Karpas-422 (cell line): Measurements from ENCODE around the gene LPP. TPM values are rescaled to one million over a fixed set of nuclear protein-coding genes. Genes with fewer than 3 reads are reported as not detected.

Experiments used
- DNase-seq: peaks from one replicate; pipeline ENCODE4 v3.0.0-alpha.2; 2015
- H2AFZ ChIP-seq: fragments of 200-600 bp; sonication (generic); 2 replicates; pipeline ENCODE4 v1.6.1; 2014; ENCODE audit warnings: antibody characterized with exemption, low read length, mixed read lengths
- H3K27ac ChIP-seq: fragments of 200-600 bp; sonication (generic); 2 replicates; pipeline ENCODE4 v1.5.1; 2014; ENCODE audit warnings: mild to moderate bottlenecking, low read length, moderate library complexity
- H3K27me3 ChIP-seq: fragments of 200-600 bp; sonication (generic); 2 replicates; pipeline ENCODE4 v1.6.1; 2014; ENCODE audit warnings: low read length, mixed read lengths
- H3K36me3 ChIP-seq: fragments of 200-600 bp; sonication (generic); 2 replicates; pipeline ENCODE4 v1.6.1; 2014; ENCODE audit warnings: low read length, mixed read lengths; ENCODE audit not compliant: insufficient read depth
- H3K4me1 ChIP-seq: fragments of 200-600 bp; sonication (generic); 2 replicates; pipeline ENCODE4 v1.6.1; 2014; ENCODE audit warnings: mild to moderate bottlenecking, low read length, mixed read lengths
- H3K4me2 ChIP-seq: fragments of 200-600 bp; sonication (generic); 2 replicates; pipeline ENCODE4 v1.6.1; 2014; ENCODE audit warnings: low read length, low read depth, mild to moderate bottlenecking; ENCODE audit not compliant: poor library complexity, severe bottlenecking
- H3K4me3 ChIP-seq: fragments of 200-600 bp; sonication (generic); 2 replicates; pipeline ENCODE4 v1.5.1; 2014; ENCODE audit warnings: mild to moderate bottlenecking, antibody characterized with exemption, low read length, mixed read lengths
- H3K79me2 ChIP-seq: fragments of 200-600 bp; sonication (generic); 2 replicates; pipeline ENCODE4 v1.6.1; 2014; ENCODE audit warnings: mild to moderate bottlenecking, low read length, mixed read lengths
- H3K9ac ChIP-seq: fragments of 200-600 bp; sonication (generic); 2 replicates; pipeline ENCODE4 v1.6.0; 2014; ENCODE audit warnings: low read length
- H3K9me2 ChIP-seq: fragments of 200-600 bp; sonication (generic), shearing (Covaris generic); replicated peaks from 2 replicates; pipeline ENCODE4 v1.6.0; 2014; ENCODE audit warnings: mild to moderate bottlenecking, low read length, moderate library complexity; ENCODE audit not compliant: insufficient read depth
- H3K9me3 ChIP-seq: fragments of 300-700, 200-600 bp; sonication (generic); 2 replicates; pipeline ENCODE4 v1.6.1; 2014; ENCODE audit warnings: low read length, mixed read lengths
- H4K20me1 ChIP-seq: fragments of 200-600 bp; sonication (generic); 2 replicates; pipeline ENCODE4 v1.6.1; 2014; ENCODE audit warnings: mild to moderate bottlenecking, antibody characterized with exemption, low read length, low read depth; ENCODE audit not compliant: insufficient read depth
- total RNA-seq: library from RNA; depleted of rRNA; stranded (reverse); fragments of >200 nt; shearing (Covaris generic); gene quantifications from 2 replicates; pipeline ENCODE4 v1.2.3, GENCODE V29; 2014; ENCODE audit warnings: low replicate concordance

Gene LPP
- total RNA-seq, 1 experiment from 2014 or later, result 88.5 TPM

DNA sequence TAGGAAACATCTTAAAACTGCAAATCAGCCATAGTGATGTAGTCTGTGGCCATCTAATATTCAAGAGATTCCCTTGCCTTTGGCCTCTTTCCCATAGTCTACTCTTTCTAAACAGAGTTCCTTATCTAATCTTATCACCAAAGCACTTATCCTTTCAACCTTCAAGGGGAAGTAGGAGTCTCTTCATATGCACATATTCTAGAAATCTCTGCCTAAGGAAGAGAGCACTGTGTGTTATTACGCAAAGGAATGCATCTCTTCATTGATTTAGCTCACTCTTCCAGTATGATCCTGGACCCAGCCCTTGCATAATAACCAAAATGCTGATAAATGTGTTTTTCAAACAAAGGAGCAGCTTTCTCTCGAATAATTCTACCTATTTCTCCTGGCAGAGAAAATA is 764.1 kb downstream of the LPP start:
- Histone ChIP-seq H3K4me3 (no peak overlapping the region), H3K27ac (no peak overlapping the region), H3K9me3 (peaks cover 1% of the 10 kb centered on the region; the same call in 1 of the 2 replicates), H3K79me2 (no peaks in the 10 kb centered on the region), H3K36me3 (no peaks in the 10 kb centered on the region; the same call in 1 of the 2 replicates), H3K4me2 (no peak overlapping the region), H3K9me2 (no peaks in the 10 kb centered on the region), H3K9ac (no peak overlapping the region), H4K20me1 (no peaks in the 10 kb centered on the region), H3K27me3 (no peaks in the 10 kb centered on the region), H2AFZ (no peak overlapping the region), H3K4me1 (peaks cover 7% of the 10 kb centered on the region; the same call in 1 of the 2 replicates)
- no peak for DNase-seq

DNA sequence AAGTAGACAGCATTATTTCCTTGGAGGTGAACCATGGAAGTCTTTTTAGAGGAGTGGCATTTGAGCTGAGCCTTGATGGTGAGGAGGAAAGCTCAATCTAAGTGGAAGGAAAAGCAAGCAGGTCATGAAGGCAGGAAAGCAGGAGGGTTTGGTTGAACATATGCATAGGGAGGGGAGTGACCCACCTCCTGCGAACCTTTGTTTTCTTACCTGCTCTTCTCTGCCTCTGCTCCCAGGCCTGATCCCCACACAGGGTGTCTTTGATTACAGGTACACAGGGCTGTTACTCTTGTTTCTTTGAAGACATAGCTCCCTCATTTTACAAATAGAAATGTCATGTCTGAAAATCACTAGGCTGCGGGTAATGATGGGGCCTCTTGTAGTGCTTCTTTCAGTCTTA is 769.7 kb downstream of the LPP start:
- Histone ChIP-seq H3K27ac (no peak overlapping the region), H2AFZ (no peak overlapping the region), H3K79me2 (no peaks in the 10 kb centered on the region), H3K27me3 (no peaks in the 10 kb centered on the region), H3K4me1 (no peaks in the 10 kb centered on the region), H3K9ac (no peak overlapping the region), H3K4me2 (no peak overlapping the region), H3K9me2 (no peaks in the 10 kb centered on the region), H3K9me3 (no peaks in the 10 kb centered on the region), H4K20me1 (no peaks in the 10 kb centered on the region), H3K36me3 (no peaks in the 10 kb centered on the region), H3K4me3 (no peak overlapping the region)
- DNase-seq, result no peak

DNA sequence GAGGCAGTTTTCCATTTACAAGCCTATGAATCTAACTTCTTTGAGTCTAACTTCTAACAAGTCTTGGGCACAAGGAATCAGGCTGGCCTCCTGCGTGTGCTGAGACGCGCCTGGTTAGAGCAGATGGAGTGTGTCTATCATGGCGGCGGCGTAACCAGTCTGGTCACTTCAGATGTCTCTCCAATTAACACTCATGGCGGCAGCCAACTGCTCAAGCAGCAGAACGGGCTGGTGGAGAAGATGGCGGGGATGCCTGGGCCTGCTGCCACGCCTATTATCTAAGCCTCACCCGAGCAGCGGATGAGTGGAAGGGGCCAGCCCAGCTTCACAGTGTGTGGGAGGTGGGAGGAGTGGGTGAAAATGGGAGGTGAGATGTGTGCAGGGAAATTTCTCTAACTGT is 771.4 kb downstream of the LPP start:
- Histone ChIP-seq H3K36me3 (no peaks in the 10 kb centered on the region), H3K9me2 (no peaks in the 10 kb centered on the region), H3K27me3 (no peaks in the 10 kb centered on the region), H2AFZ (no peak overlapping the region), H3K4me3 (no peak overlapping the region), H3K9me3 (no peaks in the 10 kb centered on the region), H3K4me1 (no peaks in the 10 kb centered on the region), H3K79me2 (no peaks in the 10 kb centered on the region), H3K27ac (no peak overlapping the region), H4K20me1 (no peaks in the 10 kb centered on the region), H3K4me2 (no peak overlapping the region), H3K9ac (no peak overlapping the region)
- no peak for DNase-seq

GRCh38 chr3:188926111-188926510 is 772.2 kb downstream of the LPP start:
- DNase-seq, result no peak

DNA sequence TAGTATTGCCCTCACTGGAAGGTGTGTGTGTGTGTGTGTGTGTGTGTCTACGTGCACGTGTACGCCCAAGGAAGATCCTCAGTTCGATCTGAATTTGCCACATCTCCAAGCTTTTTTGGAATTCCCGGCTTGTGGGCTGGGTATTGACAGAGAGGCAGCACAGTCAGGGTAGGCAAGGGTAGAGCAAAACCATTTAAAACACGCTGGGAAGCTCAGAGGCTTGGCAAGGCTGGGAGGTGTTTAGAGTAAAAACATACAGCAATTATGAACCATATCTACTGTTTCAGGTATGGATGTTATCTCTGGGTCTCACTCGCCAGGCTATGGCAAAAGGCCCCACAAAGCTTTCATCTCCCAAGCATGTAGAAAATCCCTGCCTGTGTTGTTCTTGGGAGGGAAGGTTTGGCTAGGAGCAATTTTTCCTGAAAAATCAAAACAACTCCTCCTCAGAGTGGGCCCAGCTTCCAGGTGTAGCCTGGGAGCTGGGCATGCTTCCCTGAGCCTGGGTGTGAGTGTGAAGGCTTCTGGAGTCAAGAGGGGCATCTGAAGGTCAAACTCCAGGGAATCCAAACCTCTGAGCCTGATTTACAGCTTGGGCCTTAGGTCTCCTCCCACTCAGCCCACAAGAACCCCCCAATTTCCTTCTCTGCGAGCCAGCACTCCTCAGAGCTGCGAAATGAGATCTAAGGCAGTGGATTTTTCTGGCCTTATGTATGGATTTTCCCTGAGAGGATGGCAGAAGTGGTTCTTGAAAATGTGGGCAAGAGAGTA is 773.0 kb downstream of the LPP start:
- no peak overlapping the region for H3K27ac ChIP-seq
- H3K4me3 ChIP-seq, result no peak overlapping the region
- no peaks in the 10 kb centered on the region for H3K36me3 ChIP-seq
- no peak for DNase-seq
- H3K9me2 ChIP-seq, result no peaks in the 10 kb centered on the region
- H3K27me3 ChIP-seq, result no peaks in the 10 kb centered on the region
- no peaks in the 10 kb centered on the region for H3K79me2 ChIP-seq
- no peaks in the 10 kb centered on the region for H3K4me1 ChIP-seq
- H3K4me2 ChIP-seq, result no peak overlapping the region
- no peaks in the 10 kb centered on the region for H3K9me3 ChIP-seq
- H2AFZ ChIP-seq, result no peak overlapping the region
- H3K9ac ChIP-seq, result no peak overlapping the region
- no peaks in the 10 kb centered on the region for H4K20me1 ChIP-seq

More at GRCh38 chr3:188926111-188926510, 772.2 kb downstream of the LPP start:
- no peak overlapping the region for H2AFZ ChIP-seq
- H3K27ac ChIP-seq, result no peak overlapping the region
- H3K4me3 ChIP-seq, result no peak overlapping the region
- H4K20me1 ChIP-seq, result no peaks in the 10 kb centered on the region
- no peak overlapping the region for H3K4me2 ChIP-seq
- H3K27me3 ChIP-seq, result no peaks in the 10 kb centered on the region
- H3K9me3 ChIP-seq, result no peaks in the 10 kb centered on the region
- no peaks in the 10 kb centered on the region for H3K4me1 ChIP-seq
- H3K9ac ChIP-seq, result no peak overlapping the region
- no peaks in the 10 kb centered on the region for H3K79me2 ChIP-seq
- no peaks in the 10 kb centered on the region for H3K36me3 ChIP-seq
- H3K9me2 ChIP-seq, result no peaks in the 10 kb centered on the region

- Histone ChIP-seq H3K9ac (no peak overlapping the region), H3K36me3 (no peaks in the 10 kb centered on the region), H3K27ac (no peak overlapping the region), H3K4me3 (no peak overlapping the region), H3K79me2 (no peaks in the 10 kb centered on the region), H3K4me1 (no peaks in the 10 kb centered on the region), H4K20me1 (no peaks in the 10 kb centered on the region), H3K9me3 (no peaks in the 10 kb centered on the region), H3K4me2 (no peak overlapping the region), H3K27me3 (no peaks in the 10 kb centered on the region), H3K9me2 (no peaks in the 10 kb centered on the region), H2AFZ (no peak overlapping the region)
- DNase-seq, result no peak
These were observed 774.0 kb downstream of the LPP start for GRCh38 chr3:188927971-188928370.

- DNase-seq, result no peak
- no peaks in the 10 kb centered on the region for H4K20me1 ChIP-seq
These were observed 775.2 kb downstream of the LPP start for GRCh38 chr3:188929137-188929536.

GRCh38 chr3:188931036-188931435 is 777.1 kb downstream of the LPP start:
- DNase-seq, result no peak
- Histone ChIP-seq H3K4me2 (no peak overlapping the region), H2AFZ (no peak overlapping the region)

More at GRCh38 chr3:188929137-188929536, 775.2 kb downstream of the LPP start:
- no peak overlapping the region for H3K4me2 ChIP-seq
- H3K79me2 ChIP-seq, result no peaks in the 10 kb centered on the region
- H3K9me3 ChIP-seq, result no peaks in the 10 kb centered on the region
- no peak overlapping the region for H3K9ac ChIP-seq
- H3K9me2 ChIP-seq, result no peaks in the 10 kb centered on the region
- H2AFZ ChIP-seq, result no peak overlapping the region
- no peaks in the 10 kb centered on the region for H3K27me3 ChIP-seq
- no peaks in the 10 kb centered on the region for H3K36me3 ChIP-seq
- H3K4me1 ChIP-seq, result no peaks in the 10 kb centered on the region
- no peak overlapping the region for H3K4me3 ChIP-seq
- H3K27ac ChIP-seq, result no peak overlapping the region

More at GRCh38 chr3:188931036-188931435, 777.1 kb downstream of the LPP start:
- no peaks in the 10 kb centered on the region for H3K36me3 ChIP-seq
- H3K27ac ChIP-seq, result no peak overlapping the region
- no peaks in the 10 kb centered on the region for H3K9me2 ChIP-seq
- H3K27me3 ChIP-seq, result no peaks in the 10 kb centered on the region
- no peaks in the 10 kb centered on the region for H3K79me2 ChIP-seq
- no peaks in the 10 kb centered on the region for H3K9me3 ChIP-seq
- no peak overlapping the region for H3K4me3 ChIP-seq
- no peaks in the 10 kb centered on the region for H3K4me1 ChIP-seq
- no peak overlapping the region for H3K9ac ChIP-seq
- H4K20me1 ChIP-seq, result no peaks in the 10 kb centered on the region
